Stimulated activated effector memory CD8-positive, alpha-beta T cell treated with anti-CD3 and anti-CD28 coated beads, Interleukin-12 subunit alpha, Interleukin-12 subunit beta, amount 100 ng/mL, for 72 hours (primary cell): Measurements from ENCODE around the gene TNS3.

Source experiments
- ATAC-seq: fragments of 150-1000 bp; cut with Tn5 transposase; 2 replicates; pipeline ENCODE4 v1.10.0; 2021
- DNase-seq, 2 donors: peaks; one replicate each; pipeline ENCODE4 v3.0.0; 2021 to 2022; ENCODE audit warnings: low spot score in 2 of 2
- H3K27ac Mint-ChIP-seq: one replicate; pipeline ENCODE4 v1.8.0; 2022; ENCODE audit warnings: mild to moderate bottlenecking, mixed read lengths
- H3K36me3 Mint-ChIP-seq: one replicate; pipeline ENCODE4 v1.8.0; 2022; ENCODE audit warnings: mild to moderate bottlenecking, mixed read lengths
- H3K4me1 Mint-ChIP-seq: one replicate; pipeline ENCODE4 v1.8.0; 2022; ENCODE audit warnings: mixed read lengths
- H3K4me3 Mint-ChIP-seq: one replicate; pipeline ENCODE4 v1.8.0; 2022; ENCODE audit warnings: mild to moderate bottlenecking, mixed read lengths
- H3K9me3 Mint-ChIP-seq: one replicate; pipeline ENCODE4 v1.8.0; 2022; ENCODE audit warnings: mixed read lengths

The TNS3 gene

GRCh38 chr7:47330561-47331178 is 251.2 kb downstream of the TNS3 start:
- Mint-ChIP-seq H3K4me3 (no peak overlapping the region), H3K36me3 (no peaks in the 10 kb centered on the region), H3K4me1 (no peaks in the 10 kb centered on the region), H3K9me3 (peaks cover 3% of the 10 kb centered on the region), H3K27ac (no peak overlapping the region)
- DNase-seq (no peak), ATAC-seq (no peak)

- ATAC-seq (no peak), DNase-seq (no peak)
- Mint-ChIP-seq H3K36me3 (no peaks in the 10 kb centered on the region), H3K4me1 (no peaks in the 10 kb centered on the region), H3K27ac (no peak overlapping the region), H3K4me3 (no peak overlapping the region), H3K9me3 (peaks cover 3% of the 10 kb centered on the region)
Measured at GRCh38 chr7:47330026-47330425, 251.9 kb downstream of the TNS3 start.

- no peaks in the 10 kb centered on the region for H3K4me1 Mint-ChIP-seq
- DNase-seq (no peak), ATAC-seq (no peak)
- H3K4me3 Mint-ChIP-seq, result no peak overlapping the region
- H3K9me3 Mint-ChIP-seq, result peaks cover 3% of the 10 kb centered on the region
- H3K36me3 Mint-ChIP-seq, result no peaks in the 10 kb centered on the region
- H3K27ac Mint-ChIP-seq, result no peak overlapping the region
Measured at GRCh38 chr7:47329320-47329926, 252.5 kb downstream of the TNS3 start.

GRCh38 chr7:47328392-47329319 is 253.3 kb downstream of the TNS3 start:
- no peak overlapping the region for H3K27ac Mint-ChIP-seq
- ATAC-seq (no peak), DNase-seq (no peak)
- no peaks in the 10 kb centered on the region for H3K4me1 Mint-ChIP-seq
- no peaks in the 10 kb centered on the region for H3K36me3 Mint-ChIP-seq
- no peak overlapping the region for H3K4me3 Mint-ChIP-seq
- H3K9me3 Mint-ChIP-seq, result peaks cover 3% of the 10 kb centered on the region

GRCh38 chr7:47327698-47328391 is 254.1 kb downstream of the TNS3 start:
- Mint-ChIP-seq H3K27ac (no peak overlapping the region), H3K4me3 (no peak overlapping the region), H3K4me1 (no peaks in the 10 kb centered on the region), H3K36me3 (no peaks in the 10 kb centered on the region), H3K9me3 (peaks cover 3% of the 10 kb centered on the region)
- DNase-seq (no peak), ATAC-seq (no peak)

- Mint-ChIP-seq H3K4me3 (no peak overlapping the region), H3K27ac (no peak overlapping the region), H3K4me1 (no peaks in the 10 kb centered on the region), H3K9me3 (peaks cover 3% of the 10 kb centered on the region), H3K36me3 (no peaks in the 10 kb centered on the region)
- no peak for DNase-seq
- no peak for ATAC-seq
Measured at GRCh38 chr7:47327346-47327697, 254.6 kb downstream of the TNS3 start.

GRCh38 chr7:47326808-47327207 is 255.1 kb downstream of the TNS3 start:
- H3K4me3 Mint-ChIP-seq, result no peak overlapping the region
- H3K9me3 Mint-ChIP-seq, result peaks cover 3% of the 10 kb centered on the region
- no peaks in the 10 kb centered on the region for H3K36me3 Mint-ChIP-seq
- no peak overlapping the region for H3K27ac Mint-ChIP-seq
- ATAC-seq (no peak), DNase-seq (no peak)
- H3K4me1 Mint-ChIP-seq, result no peaks in the 10 kb centered on the region

- H3K27ac Mint-ChIP-seq, result no peak overlapping the region
- peaks cover 3% of the 10 kb centered on the region for H3K9me3 Mint-ChIP-seq
- no peaks in the 10 kb centered on the region for H3K36me3 Mint-ChIP-seq
- ATAC-seq (no peak), DNase-seq (no peak)
- no peaks in the 10 kb centered on the region for H3K4me1 Mint-ChIP-seq
- no peak overlapping the region for H3K4me3 Mint-ChIP-seq
Measured at GRCh38 chr7:47326220-47326619, 255.7 kb downstream of the TNS3 start.

GRCh38 chr7:47325337-47325736 is 256.6 kb downstream of the TNS3 start:
- DNase-seq (no peak), ATAC-seq (no peak)
- Mint-ChIP-seq H3K4me3 (no peak overlapping the region), H3K36me3 (no peaks in the 10 kb centered on the region), H3K27ac (no peak overlapping the region), H3K9me3 (peaks cover 3% of the 10 kb centered on the region), H3K4me1 (no peaks in the 10 kb centered on the region)

GRCh38 chr7:47323904-47324303 is 258.0 kb downstream of the TNS3 start:
- no peaks in the 10 kb centered on the region for H3K36me3 Mint-ChIP-seq
- H3K4me3 Mint-ChIP-seq, result no peak overlapping the region
- H3K4me1 Mint-ChIP-seq, result no peaks in the 10 kb centered on the region
- DNase-seq (no peak), ATAC-seq (no peak)
- no peak overlapping the region for H3K27ac Mint-ChIP-seq
- peaks cover 3% of the 10 kb centered on the region for H3K9me3 Mint-ChIP-seq

GRCh38 chr7:47322731-47323130 is 259.2 kb downstream of the TNS3 start:
- ATAC-seq, result no peak
- no peaks in the 10 kb centered on the region for H3K36me3 Mint-ChIP-seq

GRCh38 chr7:47320296-47320695 is 261.6 kb downstream of the TNS3 start:
- Mint-ChIP-seq H3K4me3 (no peak overlapping the region), H3K36me3 (no peaks in the 10 kb centered on the region)

More at GRCh38 chr7:47322731-47323130, 259.2 kb downstream of the TNS3 start:
- Mint-ChIP-seq H3K9me3 (no peaks in the 10 kb centered on the region), H3K4me1 (no peaks in the 10 kb centered on the region), H3K4me3 (no peak overlapping the region), H3K27ac (no peak overlapping the region)
- no peak for DNase-seq

GRCh38 chr7:47318395-47319182 is 263.3 kb downstream of the TNS3 start:
- no peak overlapping the region for H3K27ac Mint-ChIP-seq
- ATAC-seq (no peak), DNase-seq (no peak)
- no peaks in the 10 kb centered on the region for H3K36me3 Mint-ChIP-seq
- peaks cover 6% of the 10 kb centered on the region for H3K9me3 Mint-ChIP-seq
- H3K4me1 Mint-ChIP-seq, result no peaks in the 10 kb centered on the region
- H3K4me3 Mint-ChIP-seq, result no peak overlapping the region

More at GRCh38 chr7:47320296-47320695, 261.6 kb downstream of the TNS3 start:
- H3K9me3 Mint-ChIP-seq, result peaks cover 5% of the 10 kb centered on the region
- no peak overlapping the region for H3K27ac Mint-ChIP-seq
- H3K4me1 Mint-ChIP-seq, result no peaks in the 10 kb centered on the region
- ATAC-seq (no peak), DNase-seq (no peak)

GRCh38 chr7:47317487-47317886 is 264.4 kb downstream of the TNS3 start:
- DNase-seq (no peak), ATAC-seq (no peak)
- Mint-ChIP-seq H3K9me3 (peaks cover 8% of the 10 kb centered on the region), H3K27ac (no peak overlapping the region), H3K36me3 (no peaks in the 10 kb centered on the region), H3K4me1 (no peaks in the 10 kb centered on the region), H3K4me3 (no peak overlapping the region)
